Right lobe of liver (tissue), 4 donors: ENCODE results near the gene TSGA10.

Source experiments
- CTCF ChIP-seq, 4 donors: fragments of 200-600 bp in 3 of 4; fragments of 450-650 bp in 1 of 4; IDR thresholded peaks; one replicate each; pipeline versions ENCODE4 v1.5.1 to v1.8.0; 2016 to 2022; ENCODE audit warnings: antibody characterized with exemption in 4 of 4, mild to moderate bottlenecking in 2 of 4
- POLR2A ChIP-seq: fragments of 450-650 bp; IDR thresholded peaks from one replicate; pipeline ENCODE4 v1.6.1; 2017; ENCODE audit warnings: antibody characterized with exemption, mild to moderate bottlenecking
- donor health status: DM: no; HTN: no; CAD: no.
- donor health status: DM: no; HTN: no; CAD: no.
- donor health status: DM: no; HTN: yes; CAD: no.

- TF ChIP-seq POLR2A (no peak), CTCF (IDR thresholded peaks at IDR 0.05) (no peak)
Measured at GRCh38 chr2:99112617-99113016, 42.1 kb downstream of the TSGA10 start.
